Activated CD4-positive, alpha-beta T cell treated with anti-CD3 and anti-CD28 coated beads, Interleukin-2, amount 50 U/mL, for 48 hours (primary cell): Measurements from ENCODE around the gene ADPRHL1.
"Not testable (repeated sequence)": the region's sequence is repeated elsewhere in the genome, so short reads cannot be mapped to it uniquely, and the experiment has no call there.

Experiments used
- DNase-seq, 2 experiments: peaks; one replicate each; pipeline ENCODE4 v3.0.0-alpha.2; 2020

Gene ADPRHL1

GRCh38 chr13:113400621-113401451 is 52.5 kb downstream of the ADPRHL1 start:
- no peak for DNase-seq

GRCh38 chr13:113399755-113400149 is 53.5 kb downstream of the ADPRHL1 start:
- no peak for DNase-seq

- DNase-seq: no peak
Observed at GRCh38 chr13:113398963-113399754, 54.1 kb downstream of the ADPRHL1 start.

GRCh38 chr13:113397608-113398425 is 55.5 kb downstream of the ADPRHL1 start:
- DNase-seq: no peak

GRCh38 chr13:113394339-113394640 is 59.0 kb downstream of the ADPRHL1 start:
- no peak for DNase-seq

- peak; percentile 80 to 83 for DNase-seq
Observed at GRCh38 chr13:113393563-113394338, 59.5 kb downstream of the ADPRHL1 start.

- DNase-seq: peak in 1 of 2 experiments; percentile 9
Observed at GRCh38 chr13:113393226-113393562, 60.1 kb downstream of the ADPRHL1 start.

- DNase-seq: no peak
Observed at GRCh38 chr13:113390874-113391497, 62.3 kb downstream of the ADPRHL1 start.

GRCh38 chr13:113389586-113389985 is 63.7 kb downstream of the ADPRHL1 start:
- not testable (repeated sequence) for DNase-seq

- DNase-seq: no peak
Observed at GRCh38 chr13:113387396-113387795, 65.9 kb downstream of the ADPRHL1 start.

GRCh38 chr13:113383089-113383488 is 70.2 kb downstream of the ADPRHL1 start:
- no peak for DNase-seq

- not testable (repeated sequence) for DNase-seq
Observed at GRCh38 chr13:113382542-113382941, 70.7 kb downstream of the ADPRHL1 start.

GRCh38 chr13:113378825-113379224 is 74.5 kb downstream of the ADPRHL1 start:
- DNase-seq: no peak

GRCh38 chr13:113374511-113375175 is 78.6 kb downstream of the ADPRHL1 start:
- no peak for DNase-seq

GRCh38 chr13:113373811-113374485 is 79.3 kb downstream of the ADPRHL1 start:
- no peak for DNase-seq

- DNase-seq: not testable (repeated sequence)
Observed at GRCh38 chr13:113371701-113372100, 81.6 kb downstream of the ADPRHL1 start.

- DNase-seq: no peak
Observed at GRCh38 chr13:113371061-113371460, 82.2 kb downstream of the ADPRHL1 start.

- DNase-seq: no peak
Observed at GRCh38 chr13:113369881-113370280, 83.4 kb downstream of the ADPRHL1 start.

- no peak for DNase-seq
Observed at GRCh38 chr13:113369189-113369588, 84.1 kb downstream of the ADPRHL1 start.

GRCh38 chr13:113368353-113368752 is 84.9 kb downstream of the ADPRHL1 start:
- DNase-seq: not testable (repeated sequence)

- no peak for DNase-seq
Observed at GRCh38 chr13:113367771-113368170, 85.5 kb downstream of the ADPRHL1 start.
